Fibroblast of the conjunctiva (primary cell): ENCODE data around the gene CYB5A.
"Not testable (repeated sequence)": the region's sequence is repeated elsewhere in the genome, so short reads cannot be mapped to it uniquely, and the experiment has no call there.

ENCODE experiments used
- DNase-seq: peaks from one replicate; pipeline ENCODE4 v3.0.0-alpha.2; 2010; ENCODE audit warnings: low read depth

CYB5A gene

DNA sequence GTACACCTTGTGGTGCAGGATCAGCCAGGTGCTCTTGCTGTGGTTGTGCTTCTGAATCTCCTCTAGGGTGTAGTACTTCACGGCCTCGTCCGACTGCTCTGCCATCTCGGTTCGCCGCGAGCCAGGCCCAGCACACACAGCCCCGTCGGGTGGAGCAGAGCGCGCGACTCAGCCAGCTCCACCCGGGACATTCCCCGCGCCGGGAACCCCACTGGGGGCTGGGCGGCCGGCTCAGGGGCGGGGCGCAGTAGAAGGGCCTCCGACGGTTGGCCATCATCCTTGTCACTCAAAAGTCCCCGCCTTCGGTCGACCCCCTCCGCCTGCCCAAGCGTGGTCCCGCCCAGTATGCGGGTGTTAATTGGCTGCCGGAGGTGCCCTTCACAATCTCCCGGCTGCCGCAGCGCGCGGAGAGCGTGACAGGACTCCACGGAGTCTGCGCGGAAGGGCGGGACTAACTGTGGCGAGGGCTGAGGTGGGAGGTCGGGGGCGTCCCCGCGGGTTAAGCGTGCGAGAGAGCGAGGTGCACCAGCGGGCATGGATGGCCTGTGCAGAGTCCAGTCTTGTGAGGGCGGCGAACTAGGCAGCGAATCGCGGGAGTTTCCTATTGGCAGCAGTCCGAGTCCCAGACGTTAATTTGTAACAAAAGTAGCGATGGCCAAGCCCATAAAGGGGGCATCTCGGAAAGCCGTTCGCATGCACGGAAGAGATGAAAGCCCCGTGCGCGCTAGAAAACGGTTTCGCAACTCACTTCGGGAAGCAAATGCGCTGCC is at the start of gene CYB5A:
TSS of gene CYB5A (minus strand) at position 193 of the 770 bp plus-strand sequence. CDS start at position 105, 88 bp downstream.
- DNase-seq: peak; percentile 93

DNA sequence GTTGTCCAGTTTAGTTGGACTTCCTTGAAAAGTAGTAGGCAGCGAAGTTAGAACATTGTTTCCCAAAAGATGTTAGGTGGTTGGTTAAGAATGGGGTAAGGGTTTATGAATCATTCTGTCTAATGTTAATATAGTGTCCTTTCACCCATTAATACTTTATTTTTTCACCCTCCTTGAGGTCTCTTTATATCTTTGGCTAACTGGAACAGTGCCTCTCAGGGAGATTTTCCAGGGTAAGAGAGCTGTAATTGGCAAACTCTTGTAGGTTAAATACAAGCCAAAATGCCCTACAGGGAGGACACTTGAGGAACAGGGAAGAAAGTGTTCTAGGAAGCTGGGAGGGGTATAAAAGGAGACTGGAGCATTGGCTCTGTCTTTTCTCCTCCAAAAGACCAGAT is 46.1 kb upstream of the CYB5A start:
- no peak for DNase-seq

DNA sequence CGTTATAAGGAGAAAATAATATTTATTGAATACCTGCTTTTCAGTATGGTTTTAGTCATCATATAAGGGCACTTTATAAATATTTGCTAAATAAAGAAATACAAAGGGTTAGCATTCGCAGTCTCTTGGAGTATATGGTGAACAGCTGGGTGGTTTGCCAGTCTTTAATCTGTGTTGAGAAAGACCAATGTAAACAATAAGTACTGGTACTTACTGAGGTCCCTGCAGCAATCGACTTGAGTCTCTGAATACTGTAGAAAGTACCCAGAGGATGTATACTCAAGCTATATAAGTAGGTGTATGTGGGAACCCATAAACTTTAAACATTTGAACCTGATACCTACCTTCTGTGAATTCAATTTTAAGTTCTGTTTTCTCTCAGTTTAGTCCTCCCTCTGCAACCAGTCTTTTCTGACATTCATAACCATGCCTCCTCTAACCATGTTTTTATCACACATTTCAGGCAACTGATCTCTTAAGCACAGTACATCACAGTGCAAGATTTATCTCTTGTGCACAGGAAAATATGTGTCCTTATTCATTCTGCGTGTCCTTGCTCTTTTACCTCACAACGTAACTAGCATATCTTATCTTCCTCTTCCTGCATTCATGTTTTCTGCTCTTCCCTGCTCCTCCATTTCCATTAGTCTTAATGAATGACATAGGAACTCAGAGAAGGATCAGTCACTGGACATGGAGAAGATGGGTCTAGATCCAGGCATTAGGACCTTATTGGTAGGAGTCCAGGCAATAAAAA is 45.6 kb upstream of the CYB5A start:
- DNase-seq: no peak

- no peak for DNase-seq
Measured at GRCh38 chr18:74336656-74337055, 44.9 kb upstream of the CYB5A start.

- no peak for DNase-seq
Measured at GRCh38 chr18:74334242-74334893, 42.6 kb upstream of the CYB5A start.

DNA sequence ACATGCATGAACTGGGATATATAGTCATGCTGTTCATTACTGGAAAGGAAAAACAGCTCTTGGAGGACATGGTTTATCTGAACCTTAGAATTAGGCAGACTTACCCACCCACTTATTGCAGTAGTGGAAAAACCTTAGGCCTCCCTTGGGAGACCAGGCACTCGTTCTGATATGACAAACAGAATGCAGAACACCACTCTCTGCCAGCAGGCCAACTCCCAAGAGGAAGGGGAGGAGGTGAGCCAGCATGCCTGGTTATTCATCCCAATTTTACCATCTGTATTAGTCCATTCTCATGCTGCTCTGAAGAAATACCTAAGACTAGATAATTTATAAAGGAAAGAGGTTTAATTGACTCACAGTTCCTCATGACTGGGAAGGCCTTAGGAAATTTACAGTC is 41.3 kb upstream of the CYB5A start:
- DNase-seq: no peak

- peak; percentile 60 for DNase-seq
Measured at GRCh38 chr18:74331404-74331803, 39.6 kb upstream of the CYB5A start.

DNA sequence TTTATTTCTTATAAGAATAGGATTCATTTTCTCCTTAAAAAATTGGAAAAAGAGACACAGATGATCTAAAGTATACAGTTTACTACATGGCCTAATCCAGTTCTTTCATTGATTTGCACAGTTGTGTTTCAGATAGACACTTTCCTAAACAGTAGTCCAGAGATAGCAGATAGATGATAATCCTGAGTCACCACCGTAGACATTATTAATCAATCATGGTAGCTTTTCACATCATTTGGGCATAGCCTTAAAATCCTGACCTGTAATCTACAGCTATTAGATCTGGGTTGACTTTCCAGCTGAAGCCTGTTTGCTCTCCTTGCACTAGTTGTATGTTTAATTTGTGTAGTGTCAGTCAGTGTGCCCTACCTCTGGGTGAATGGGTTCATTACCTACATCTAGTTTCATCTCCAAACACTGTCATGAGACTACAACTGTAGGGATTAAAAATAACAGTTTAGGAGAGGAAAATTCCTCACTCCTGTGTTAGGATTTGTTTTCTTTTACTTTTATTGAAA is 38.0 kb upstream of the CYB5A start:
- DNase-seq: no peak

GRCh38 chr18:74328206-74328605 is 36.4 kb upstream of the CYB5A start:
- DNase-seq: peak; percentile 32

DNA sequence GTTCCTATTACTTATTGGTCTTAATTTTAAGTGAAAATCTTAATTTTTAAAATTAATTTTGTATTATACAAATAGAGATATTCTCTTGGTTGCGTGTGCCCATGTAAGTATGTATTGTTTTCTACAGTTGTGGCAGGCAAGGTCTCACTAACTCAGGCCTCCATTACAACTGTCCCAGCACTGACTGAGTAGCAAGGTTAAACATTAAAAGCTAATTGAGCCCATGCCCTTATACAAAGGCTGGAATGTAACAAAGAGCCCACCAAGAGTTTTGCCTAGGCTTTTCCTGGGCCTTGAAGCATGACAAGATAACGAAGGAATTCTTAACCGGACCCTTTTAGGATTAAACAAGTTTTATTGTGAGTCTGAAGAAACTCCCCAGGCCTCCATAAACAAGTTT is 35.0 kb upstream of the CYB5A start:
- DNase-seq: not testable (repeated sequence)

- DNase-seq: no peak
Measured at GRCh38 chr18:74326231-74326630, 34.5 kb upstream of the CYB5A start.

GRCh38 chr18:74316257-74317170 is 24.8 kb upstream of the CYB5A start:
- DNase-seq: peak; percentile 59

DNA sequence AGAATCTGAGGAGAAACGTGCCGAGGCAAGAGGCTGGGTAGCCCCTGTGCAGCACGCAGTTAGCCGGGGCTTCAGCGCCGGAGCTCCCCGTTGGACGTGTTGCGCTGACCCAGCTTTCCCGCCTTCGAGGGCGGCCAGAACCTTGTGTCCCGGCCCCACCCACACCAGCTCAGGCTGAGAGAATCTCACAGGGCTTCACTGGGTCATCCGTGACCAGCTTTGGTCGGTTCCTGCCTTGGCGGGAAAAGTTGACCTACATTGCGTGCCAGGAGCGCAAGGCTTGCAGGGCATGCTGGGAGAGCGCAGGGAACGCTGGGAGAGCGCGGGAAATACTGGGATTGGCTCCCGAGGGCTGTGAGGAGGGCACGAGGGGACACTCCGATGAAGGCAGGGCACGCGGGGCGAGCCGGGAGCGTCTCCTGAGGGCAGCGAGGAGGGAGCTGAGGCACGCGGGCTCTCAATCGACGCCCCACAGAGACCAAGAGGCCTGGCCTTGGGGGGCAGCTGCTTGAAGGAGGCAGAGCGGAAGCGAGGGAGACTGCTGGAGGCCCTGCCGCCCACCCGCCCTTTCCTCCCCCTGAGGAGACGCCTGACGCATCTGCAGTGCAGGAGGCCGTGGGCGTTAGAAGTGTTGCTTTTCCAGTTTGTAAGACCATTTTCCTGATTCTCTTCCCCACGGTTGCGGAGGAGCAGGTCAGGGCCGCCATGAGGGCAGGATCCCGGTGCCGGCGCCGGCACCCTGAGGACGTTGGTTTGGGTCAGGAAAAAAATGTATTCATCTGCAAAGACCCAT is 23.9 kb upstream of the CYB5A start, which contains the start of gene C18orf63:
TSS of gene C18orf63 (plus strand) at position 376 of the 793 bp plus-strand sequence. CDS start 2,027 bp downstream, outside the sequence.
- no peak for DNase-seq

DNA sequence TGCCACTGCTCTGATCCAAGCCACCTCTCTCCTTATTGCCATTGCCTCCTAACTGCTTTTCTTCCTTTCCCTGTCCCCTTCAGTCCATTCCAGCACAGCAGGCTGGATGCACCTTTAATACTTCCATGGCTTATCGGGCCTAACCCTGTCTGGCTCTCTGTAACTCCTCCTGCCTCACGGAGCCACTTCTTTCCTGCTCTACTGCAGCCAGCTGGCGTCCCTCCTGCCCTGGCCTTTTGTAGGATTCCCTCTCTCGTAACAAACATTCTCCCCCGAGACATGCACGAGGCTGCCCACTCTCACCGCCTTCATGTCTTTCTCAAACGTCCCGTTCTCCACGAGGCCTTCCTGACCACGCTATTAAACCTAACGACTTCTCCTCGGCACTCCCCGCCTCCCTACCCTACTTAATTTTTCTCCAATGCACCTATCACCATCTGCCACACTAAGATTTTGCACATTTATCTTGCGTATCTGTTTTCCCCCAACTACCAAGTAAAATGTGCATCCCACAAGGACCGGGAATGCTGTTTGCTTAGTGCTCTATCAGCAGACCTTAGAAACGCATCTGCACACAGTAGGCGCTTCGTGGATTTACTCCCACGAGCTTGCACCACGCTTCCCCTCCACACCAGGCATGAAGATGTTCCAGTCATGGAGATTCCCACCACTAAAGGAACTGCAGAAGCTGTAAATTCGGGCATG is 23.1 kb upstream of the CYB5A start:
- no peak for DNase-seq

GRCh38 chr18:74311000-74311399 is 19.2 kb upstream of the CYB5A start:
- no peak for DNase-seq

GRCh38 chr18:74310411-74310810 is 18.6 kb upstream of the CYB5A start:
- DNase-seq: no peak

GRCh38 chr18:74303936-74304335 is 12.2 kb upstream of the CYB5A start:
- DNase-seq: no peak

- DNase-seq: no peak
Measured at GRCh38 chr18:74303306-74303705, 11.5 kb upstream of the CYB5A start.

DNA sequence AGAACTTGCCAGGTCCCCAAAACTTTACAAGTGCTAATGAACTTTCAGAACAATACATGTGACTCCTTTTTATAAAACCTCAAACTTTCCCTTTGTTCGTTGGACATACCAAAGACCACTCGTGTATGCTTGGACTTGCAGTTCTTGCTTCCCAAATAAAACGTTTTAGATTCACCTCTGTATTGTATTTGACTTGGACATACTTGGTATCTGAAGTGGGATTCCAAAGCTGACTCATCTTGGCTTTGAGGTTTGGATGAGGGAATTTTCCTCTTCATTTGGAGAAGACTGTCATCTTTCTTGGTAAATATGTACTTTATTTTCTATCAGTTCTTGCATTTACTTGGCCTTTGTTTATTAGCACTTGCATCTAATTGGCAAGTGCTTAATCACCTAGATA is 8.0 kb upstream of the CYB5A start:
- DNase-seq: no peak

DNA sequence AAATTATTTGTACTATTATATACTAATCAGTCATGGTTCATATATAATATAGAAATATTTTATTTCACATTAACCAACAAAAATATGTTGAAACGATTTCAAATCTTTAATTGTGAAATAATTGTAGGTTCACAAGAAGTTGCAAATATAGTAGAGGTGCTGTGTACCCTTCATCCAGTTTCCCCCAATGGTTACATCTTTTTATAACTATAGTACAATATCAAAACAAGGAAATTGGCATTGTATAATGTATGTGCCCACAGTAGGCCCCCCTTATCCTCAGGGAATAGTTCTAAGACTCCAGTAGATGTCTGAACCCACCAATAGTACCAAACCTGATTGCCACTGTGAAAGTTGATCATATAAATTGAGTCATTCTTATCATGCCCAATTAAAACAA is 7.4 kb upstream of the CYB5A start:
- DNase-seq: no peak
